GM18505 (cell line): ENCODE measurements around the gene GDPD4.
"Not testable (repeated sequence)": the region's sequence is repeated elsewhere in the genome, so short reads cannot be mapped to it uniquely, and the experiment has no call there.

Experiments
- ATAC-seq: cut with Tn5 transposase; IDR thresholded peaks from one replicate; pipeline ENCODE4 v1.9.1; 2021; ENCODE audit not compliant: unreplicated experiment
- POLR2A ChIP-seq: IDR thresholded peaks from 4 replicates; pipeline ENCODE4 v1.6.1; 2011; ENCODE audit warnings: borderline replicate concordance; ENCODE audit not compliant: insufficient read depth, insufficient read length; ENCODE audit errors: extremely low read depth

Gene GDPD4

DNA sequence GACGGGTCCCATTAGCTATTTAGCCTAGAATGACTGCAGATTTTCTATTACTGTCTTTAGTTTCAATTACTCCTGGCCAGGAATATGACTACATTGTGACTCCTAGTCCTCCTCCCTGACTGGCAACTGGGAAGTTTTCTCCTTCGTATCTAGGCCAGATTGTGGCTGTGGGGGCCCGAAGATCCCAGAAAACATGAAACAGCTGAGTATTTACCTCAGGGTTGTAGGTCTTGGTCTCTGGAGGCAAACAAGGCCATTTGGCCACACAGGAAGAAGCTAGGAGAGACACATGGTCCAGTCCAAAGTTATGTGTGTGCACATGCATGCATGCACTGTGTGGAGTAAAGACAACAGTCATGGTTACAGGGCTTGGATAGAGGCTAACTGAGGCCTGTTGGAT, 10.2 kb upstream of the GDPD4 start:
- no peak for TF ChIP-seq POLR2A
- ATAC-seq: no peak

DNA sequence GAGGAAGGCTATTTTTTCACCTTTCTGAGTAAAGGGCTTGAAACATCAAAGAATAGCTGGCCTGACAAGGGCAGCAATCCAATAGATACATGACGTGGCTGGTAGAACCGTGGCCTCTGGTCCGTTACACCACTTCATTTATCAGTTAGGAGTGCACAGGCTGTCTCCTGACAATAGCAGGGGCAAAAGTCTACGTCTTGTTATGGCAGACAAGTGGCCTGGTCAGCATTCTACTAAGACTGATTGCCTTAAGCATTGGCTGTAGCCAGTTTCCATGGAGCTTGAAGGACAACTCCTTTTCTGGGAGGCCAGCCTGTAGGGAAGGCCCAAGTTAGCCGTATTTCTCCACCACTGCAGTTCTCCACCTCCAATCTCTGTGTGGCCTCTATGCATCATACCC, 9.2 kb upstream of the GDPD4 start:
- no peak for TF ChIP-seq POLR2A

DNA sequence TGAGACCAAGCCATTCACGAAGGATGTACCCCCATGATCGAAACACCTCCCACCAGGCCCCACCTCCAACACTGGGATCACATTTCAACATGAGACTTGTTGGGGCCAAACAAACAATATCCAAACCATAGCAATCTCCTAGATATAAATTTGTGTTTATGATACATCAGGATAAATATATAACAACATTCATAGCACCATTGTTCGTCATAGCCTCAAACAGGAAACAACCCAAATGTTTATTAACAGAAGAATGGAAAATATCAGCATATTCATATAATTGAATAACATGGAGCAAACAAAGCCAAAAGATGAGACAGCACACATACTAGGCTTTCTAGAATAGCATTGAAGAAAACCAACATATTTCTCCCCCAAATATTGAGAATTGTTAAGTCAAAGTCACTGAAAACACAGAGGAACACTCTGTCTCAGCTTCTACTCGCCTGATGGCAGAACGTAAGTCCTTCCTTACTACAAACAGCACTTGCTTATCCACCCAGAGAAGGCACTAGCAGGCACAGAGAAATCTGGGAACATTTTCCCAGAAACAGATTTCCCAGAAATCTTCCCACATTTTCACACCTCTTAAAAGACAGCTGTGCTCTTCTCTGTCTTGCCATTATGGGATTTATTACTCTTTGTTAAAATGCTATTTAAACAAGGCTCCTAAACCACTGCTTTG, 8.1 kb upstream of the GDPD4 start:
- no peak for TF ChIP-seq POLR2A
- ATAC-seq: no peak

More for the DNA sequence above, 9.2 kb upstream of the GDPD4 start:
- ATAC-seq: no peak

DNA sequence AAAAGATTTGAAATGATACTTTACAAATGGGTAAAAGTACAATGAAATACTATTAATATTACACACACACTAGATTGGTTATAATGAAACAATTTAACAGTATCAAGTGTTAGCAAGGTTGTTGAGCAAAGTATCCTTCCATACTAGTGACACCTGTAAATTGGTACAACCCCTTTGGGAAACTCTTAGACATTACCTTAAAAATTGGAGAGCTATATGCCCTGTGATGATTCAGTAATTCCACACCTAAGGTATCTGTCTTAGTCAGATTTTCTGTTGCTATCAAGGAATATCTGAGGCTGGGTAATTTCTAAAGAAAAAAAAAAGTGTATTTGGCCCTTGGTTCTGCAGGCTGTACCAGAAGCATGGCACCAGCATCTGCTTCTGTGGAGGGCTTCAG, 7.4 kb upstream of the GDPD4 start:
- no peak for TF ChIP-seq POLR2A
- ATAC-seq: no peak

DNA sequence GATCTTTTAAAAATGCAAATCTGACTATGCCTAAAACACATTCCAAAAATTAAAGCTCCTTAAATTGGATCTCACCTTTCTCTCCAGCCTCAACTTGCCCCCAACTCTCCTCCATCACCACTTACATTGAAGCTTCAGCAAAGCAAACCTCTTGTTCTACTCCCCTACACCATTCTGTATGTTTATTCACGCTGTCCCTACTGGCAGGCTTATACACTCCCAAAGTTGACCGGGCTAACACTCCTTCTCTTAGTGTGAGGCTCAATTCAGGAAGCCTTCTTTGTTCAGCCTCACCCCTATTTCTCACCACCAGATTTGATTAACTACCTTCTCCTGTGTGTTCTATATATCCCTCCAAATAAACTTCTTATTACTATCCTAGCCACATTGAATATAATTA, 1.8 kb upstream of the GDPD4 start:
- TF ChIP-seq POLR2A: no peak
- ATAC-seq: no peak

DNA sequence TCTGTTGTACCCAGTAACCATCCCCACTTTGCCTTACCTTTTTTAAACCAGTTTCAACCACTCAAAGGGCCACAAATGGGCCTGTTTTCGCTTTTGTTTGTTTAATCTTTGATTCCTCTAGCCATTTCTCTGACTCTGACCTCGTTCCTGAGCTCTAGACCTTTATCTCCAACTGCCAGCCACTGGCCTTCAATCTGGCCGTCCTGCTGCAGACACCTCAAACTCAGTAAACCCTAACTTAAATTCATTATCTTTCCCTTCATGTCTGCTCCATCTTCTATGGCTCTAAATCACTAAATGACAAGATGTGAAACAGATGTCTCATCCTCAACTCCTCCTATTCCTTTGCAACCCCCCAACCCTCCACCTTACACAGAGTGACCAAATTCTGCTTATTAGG, 1.3 kb upstream of the GDPD4 start:
- no peak for ATAC-seq
- no peak for TF ChIP-seq POLR2A

DNA sequence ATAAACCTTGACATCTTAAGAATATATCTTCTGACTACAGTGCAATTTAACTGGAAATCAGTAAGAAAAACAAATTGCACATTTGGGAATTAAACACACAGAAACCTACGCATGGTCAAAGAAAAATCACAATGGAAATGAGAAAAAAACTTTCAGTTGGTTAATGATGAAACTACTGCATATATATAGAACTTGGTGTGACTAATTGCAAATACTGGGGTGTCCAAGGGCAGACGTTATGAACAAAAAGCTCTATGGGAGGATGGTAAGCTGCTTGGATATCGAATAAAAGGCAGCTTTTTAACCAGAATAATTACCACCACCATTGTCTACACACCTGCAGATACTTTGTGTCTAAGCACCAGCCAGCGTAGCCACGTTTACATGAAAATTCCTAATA, 791 bp downstream of the GDPD4 start:
- no peak for ATAC-seq
- TF ChIP-seq POLR2A: no peak

DNA sequence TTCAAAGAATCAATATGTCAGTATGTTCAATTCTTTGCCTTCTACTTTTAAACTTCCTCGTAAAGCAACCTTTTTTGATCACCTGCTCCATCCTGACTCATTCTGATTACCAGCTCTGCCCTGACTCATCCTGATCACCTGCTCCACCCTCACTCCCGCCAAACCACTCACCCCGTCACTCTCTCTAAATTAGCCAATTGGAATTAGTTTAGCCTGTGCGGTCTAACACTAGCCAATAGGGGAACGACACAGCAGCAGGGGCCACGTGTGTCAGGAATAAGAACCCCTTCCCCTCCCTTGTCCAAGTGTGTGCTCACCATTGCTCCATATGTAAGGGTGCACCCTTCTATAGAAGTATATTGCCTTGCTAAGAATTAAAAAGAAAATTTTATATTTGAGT, 1.5 kb downstream of the GDPD4 start:
- ATAC-seq: not testable (repeated sequence)

DNA sequence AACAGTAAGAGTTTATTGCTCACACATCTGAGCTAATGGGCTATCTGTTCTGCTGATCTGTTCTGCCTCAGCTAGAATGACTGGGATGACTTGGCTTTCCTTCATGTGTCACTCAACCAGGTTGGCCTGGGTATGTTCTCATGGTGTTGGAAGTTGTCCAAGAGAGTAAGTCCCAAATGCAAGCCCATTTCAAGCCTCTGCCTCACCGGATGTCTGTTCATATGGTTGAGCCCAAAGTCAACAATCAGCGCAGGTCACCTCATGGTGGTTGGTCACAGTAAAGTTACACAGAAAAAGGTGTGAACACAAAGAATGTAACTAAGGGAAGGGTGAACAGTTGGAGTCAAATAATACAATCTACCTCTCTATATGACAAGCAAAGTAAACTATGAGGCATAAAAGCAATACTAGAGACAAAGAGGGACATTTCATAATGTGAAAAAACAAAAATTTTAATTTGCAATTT, 1.9 kb downstream of the GDPD4 start:
- no peak for TF ChIP-seq POLR2A
- no peak for ATAC-seq

DNA sequence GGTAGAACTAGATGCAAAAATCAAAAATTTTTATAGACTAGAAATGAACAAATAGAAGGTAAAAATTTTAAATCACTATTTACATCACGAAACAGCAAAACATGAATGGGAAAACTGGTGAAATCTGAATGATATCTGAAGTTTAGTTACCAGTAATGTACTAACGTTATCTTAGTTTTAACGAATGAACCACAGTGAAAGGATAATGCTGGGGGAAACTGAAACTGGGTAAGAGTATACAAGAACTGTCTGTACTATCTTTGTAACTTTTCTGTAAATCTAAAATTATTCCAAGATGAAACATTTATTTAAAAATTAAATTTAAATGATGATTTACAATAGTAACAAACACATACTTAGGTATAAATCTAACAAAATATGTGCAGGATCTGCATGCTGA, 7.4 kb downstream of the GDPD4 start:
- no peak for TF ChIP-seq POLR2A
- no peak for ATAC-seq

DNA sequence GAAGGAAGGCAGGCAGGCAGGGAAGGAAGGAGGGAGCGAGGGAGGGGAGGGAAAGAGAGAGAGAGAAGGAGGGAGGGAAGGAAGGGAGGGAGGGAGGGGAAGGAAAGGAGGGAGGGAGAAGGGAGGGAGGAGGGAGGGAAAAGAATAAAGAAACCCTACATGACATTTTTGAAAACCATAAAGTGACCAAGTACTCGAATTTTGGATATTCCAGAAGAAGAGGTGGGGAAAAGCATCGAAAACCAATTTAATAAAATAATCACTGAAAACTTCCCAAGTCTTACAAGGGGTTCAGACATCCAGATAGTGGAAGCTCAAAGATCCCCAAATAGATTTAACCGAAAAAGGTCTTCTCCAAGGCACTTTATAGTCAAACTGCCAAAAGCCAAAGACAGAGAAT, 11.7 kb downstream of the GDPD4 start:
- ATAC-seq: no peak
- no peak for TF ChIP-seq POLR2A

DNA sequence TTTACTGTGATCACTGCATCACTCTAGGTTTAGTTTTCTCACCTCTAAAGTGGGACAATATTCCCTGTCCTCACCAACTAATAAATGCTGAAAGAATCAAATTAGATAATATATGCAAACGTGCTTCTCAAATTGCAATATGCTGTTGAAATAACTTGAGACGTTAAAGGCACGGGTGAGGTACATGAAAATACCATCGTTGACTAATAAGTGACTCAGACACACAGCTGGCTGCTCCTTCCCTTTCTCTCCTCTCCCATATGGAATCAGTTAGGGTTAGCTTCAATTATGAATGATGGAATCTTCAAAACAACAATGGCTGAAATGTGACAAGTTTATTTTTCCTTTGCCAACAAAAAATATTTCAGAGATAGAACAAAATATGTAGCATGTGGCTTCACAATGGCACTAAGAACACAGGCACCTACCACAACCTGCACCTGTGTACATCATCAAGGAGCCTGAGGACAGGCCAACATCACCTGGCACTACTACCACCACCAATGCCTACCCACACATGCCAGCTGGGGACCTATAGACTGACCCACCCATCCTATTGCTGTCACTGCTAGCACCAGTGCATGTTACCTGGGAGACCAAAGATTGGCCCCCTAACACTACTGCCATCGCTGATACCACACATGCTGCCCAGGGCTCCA, 13.7 kb downstream of the GDPD4 start:
- ATAC-seq: no peak
- no peak for TF ChIP-seq POLR2A

DNA sequence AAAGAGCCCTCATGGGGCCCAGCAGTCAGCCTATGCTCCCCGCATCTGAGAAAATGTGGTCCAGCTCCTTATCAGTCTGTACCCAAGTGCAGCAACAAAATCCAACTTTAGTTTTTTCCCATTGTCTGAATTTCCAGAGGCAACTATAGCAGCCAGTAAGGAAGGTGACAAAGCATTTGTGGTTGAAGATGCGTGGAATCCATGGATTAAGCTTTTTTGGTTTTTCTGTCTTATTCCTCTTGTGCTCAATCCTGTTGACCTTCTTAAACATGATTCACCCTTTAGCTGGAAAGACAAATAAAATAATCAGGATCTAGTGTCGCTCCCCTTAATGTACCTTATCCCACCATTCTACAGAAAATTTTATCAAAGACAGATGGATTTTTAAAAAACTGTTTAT, 14.3 kb downstream of the GDPD4 start:
- no peak for TF ChIP-seq POLR2A
- no peak for ATAC-seq
